HG03342 (cell line): ENCODE measurements around the gene KRT75.
"Not testable (repeated sequence)": the region's sequence is repeated elsewhere in the genome, so short reads cannot be mapped to it uniquely, and the experiment has no call there.

Source experiments
- ATAC-seq: cut with Tn5 transposase; IDR thresholded peaks from one replicate; pipeline ENCODE4 v1.9.1; 2021; ENCODE audit warnings: mild to moderate bottlenecking, moderate library complexity; ENCODE audit not compliant: unreplicated experiment

KRT75 gene

GRCh38 chr12:52418576-52419110, 15.5 kb downstream of the KRT75 start:
- ATAC-seq, result no peak

- ATAC-seq, result no peak
Observed at GRCh38 chr12:52417740-52418139, 16.4 kb downstream of the KRT75 start.

- ATAC-seq, result no peak
Observed at GRCh38 chr12:52416795-52417194, 17.4 kb downstream of the KRT75 start.

- no peak for ATAC-seq
Observed at GRCh38 chr12:52415870-52416750, 18.1 kb downstream of the KRT75 start.

GRCh38 chr12:52414936-52415335, 19.2 kb downstream of the KRT75 start:
- ATAC-seq, result no peak

- ATAC-seq, result no peak
Observed at GRCh38 chr12:52413782-52414345, 20.3 kb downstream of the KRT75 start.

GRCh38 chr12:52413202-52413601, 21.0 kb downstream of the KRT75 start:
- ATAC-seq, result no peak

- no peak for ATAC-seq
Observed at GRCh38 chr12:52411815-52412214, 22.4 kb downstream of the KRT75 start.

GRCh38 chr12:52410589-52411248, 23.5 kb downstream of the KRT75 start:
- ATAC-seq, result not testable (repeated sequence)

GRCh38 chr12:52407918-52408317, 26.3 kb downstream of the KRT75 start:
- no peak for ATAC-seq

- ATAC-seq, result no peak
Observed at GRCh38 chr12:52405922-52406385, 28.2 kb downstream of the KRT75 start, which contains the start of gene KRT82. Gene KRT82, minus strand, starts transcription at chr12:52406335. Its CDS starts 58 bp downstream, at chr12:52406277.

- no peak for ATAC-seq
Observed at GRCh38 chr12:52404951-52405350, 29.2 kb downstream of the KRT75 start.

- no peak for ATAC-seq
Observed at GRCh38 chr12:52403561-52403960, 30.6 kb downstream of the KRT75 start.

GRCh38 chr12:52402873-52403540, 31.2 kb downstream of the KRT75 start:
- no peak for ATAC-seq

- ATAC-seq, result no peak
Observed at GRCh38 chr12:52402377-52402776, 31.8 kb downstream of the KRT75 start.

GRCh38 chr12:52401926-52402325, 32.2 kb downstream of the KRT75 start:
- ATAC-seq, result no peak

- no peak for ATAC-seq
Observed at GRCh38 chr12:52401526-52401925, 32.6 kb downstream of the KRT75 start.

- no peak for ATAC-seq
Observed at GRCh38 chr12:52400906-52401305, 33.3 kb downstream of the KRT75 start.

GRCh38 chr12:52399756-52400155, 34.4 kb downstream of the KRT75 start:
- no peak for ATAC-seq

- ATAC-seq, result no peak
Observed at GRCh38 chr12:52398176-52398575, 36.0 kb downstream of the KRT75 start.

- ATAC-seq, result no peak
Observed at GRCh38 chr12:52396656-52397055, 37.5 kb downstream of the KRT75 start.
